ENCODE data around the gene STOX1. TPM values are rescaled to one million over a fixed set of nuclear protein-coding genes. Genes with fewer than 3 reads are reported as not detected.

STOX1 gene, protein sequence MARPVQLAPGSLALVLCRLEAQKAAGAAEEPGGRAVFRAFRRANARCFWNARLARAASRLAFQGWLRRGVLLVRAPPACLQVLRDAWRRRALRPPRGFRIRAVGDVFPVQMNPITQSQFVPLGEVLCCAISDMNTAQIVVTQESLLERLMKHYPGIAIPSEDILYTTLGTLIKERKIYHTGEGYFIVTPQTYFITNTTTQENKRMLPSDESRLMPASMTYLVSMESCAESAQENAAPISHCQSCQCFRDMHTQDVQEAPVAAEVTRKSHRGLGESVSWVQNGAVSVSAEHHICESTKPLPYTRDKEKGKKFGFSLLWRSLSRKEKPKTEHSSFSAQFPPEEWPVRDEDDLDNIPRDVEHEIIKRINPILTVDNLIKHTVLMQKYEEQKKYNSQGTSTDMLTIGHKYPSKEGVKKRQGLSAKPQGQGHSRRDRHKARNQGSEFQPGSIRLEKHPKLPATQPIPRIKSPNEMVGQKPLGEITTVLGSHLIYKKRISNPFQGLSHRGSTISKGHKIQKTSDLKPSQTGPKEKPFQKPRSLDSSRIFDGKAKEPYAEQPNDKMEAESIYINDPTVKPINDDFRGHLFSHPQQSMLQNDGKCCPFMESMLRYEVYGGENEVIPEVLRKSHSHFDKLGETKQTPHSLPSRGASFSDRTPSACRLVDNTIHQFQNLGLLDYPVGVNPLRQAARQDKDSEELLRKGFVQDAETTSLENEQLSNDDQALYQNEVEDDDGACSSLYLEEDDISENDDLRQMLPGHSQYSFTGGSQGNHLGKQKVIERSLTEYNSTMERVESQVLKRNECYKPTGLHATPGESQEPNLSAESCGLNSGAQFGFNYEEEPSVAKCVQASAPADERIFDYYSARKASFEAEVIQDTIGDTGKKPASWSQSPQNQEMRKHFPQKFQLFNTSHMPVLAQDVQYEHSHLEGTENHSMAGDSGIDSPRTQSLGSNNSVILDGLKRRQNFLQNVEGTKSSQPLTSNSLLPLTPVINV
- 0.21 TPM for total RNA-seq (ENCODE audit: unreplicated experiment)
- long read RNA-seq: 0 reads

DNA sequence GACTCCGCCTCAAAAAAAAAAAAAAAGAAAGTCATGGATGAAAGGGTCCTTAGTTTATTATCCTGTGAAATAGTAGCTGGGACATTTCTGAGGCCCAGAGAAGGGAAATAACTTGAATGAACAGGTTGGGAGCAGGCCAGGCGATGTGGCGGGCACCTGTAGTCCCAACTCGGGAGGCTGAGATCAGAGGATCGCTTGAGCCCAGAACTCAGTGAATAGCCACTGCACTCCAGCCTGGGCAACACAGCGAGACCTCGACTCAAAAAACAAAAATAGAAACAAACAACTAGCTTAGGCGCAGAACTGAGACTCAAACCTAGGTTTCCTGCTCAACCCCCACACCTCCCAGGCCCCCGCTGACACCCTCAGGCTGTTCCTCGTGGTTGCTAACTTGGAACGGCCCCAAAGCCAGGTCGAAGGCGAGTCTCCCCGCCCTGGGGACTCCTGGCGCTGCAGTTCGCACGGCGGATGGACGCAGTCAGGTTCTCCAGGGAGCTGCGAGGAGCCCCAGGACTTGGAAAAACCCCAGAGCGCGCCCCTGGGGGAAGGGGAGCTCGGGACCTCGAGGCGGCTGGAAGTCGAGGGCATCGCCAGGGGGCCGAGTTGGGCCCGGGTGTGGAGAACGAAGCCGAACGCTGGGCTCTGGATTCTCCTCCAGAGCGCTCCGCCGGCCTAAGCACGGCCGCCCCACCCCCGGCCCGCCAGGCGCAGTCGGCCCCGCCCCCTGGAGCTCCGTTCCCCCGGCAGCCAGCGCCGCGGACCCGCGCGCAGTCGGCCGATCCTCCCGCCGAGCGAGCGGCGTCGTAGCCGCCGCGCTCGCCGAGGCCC is at the start of gene STOX1:
Gene STOX1, plus strand, starts transcription at position 768 of the 828 bp plus-strand sequence. CDS start 93 bp downstream, outside the sequence.
- H3K9me3 Mint-ChIP-seq (ENCODE audit: unreplicated experiment): no peaks in the 10 kb centered on the region
- peak within 1 kb of the TSS; percentile 87 for H3K4me3 Mint-ChIP-seq (ENCODE audit: unreplicated experiment)
- H3K27me3 Mint-ChIP-seq (ENCODE audit: unreplicated experiment): peaks cover 2% of the 10 kb centered on the region
- peak; percentile 62 for DNase-seq (ENCODE audit: low spot score)
- TF ChIP-seq, protein P1, sequence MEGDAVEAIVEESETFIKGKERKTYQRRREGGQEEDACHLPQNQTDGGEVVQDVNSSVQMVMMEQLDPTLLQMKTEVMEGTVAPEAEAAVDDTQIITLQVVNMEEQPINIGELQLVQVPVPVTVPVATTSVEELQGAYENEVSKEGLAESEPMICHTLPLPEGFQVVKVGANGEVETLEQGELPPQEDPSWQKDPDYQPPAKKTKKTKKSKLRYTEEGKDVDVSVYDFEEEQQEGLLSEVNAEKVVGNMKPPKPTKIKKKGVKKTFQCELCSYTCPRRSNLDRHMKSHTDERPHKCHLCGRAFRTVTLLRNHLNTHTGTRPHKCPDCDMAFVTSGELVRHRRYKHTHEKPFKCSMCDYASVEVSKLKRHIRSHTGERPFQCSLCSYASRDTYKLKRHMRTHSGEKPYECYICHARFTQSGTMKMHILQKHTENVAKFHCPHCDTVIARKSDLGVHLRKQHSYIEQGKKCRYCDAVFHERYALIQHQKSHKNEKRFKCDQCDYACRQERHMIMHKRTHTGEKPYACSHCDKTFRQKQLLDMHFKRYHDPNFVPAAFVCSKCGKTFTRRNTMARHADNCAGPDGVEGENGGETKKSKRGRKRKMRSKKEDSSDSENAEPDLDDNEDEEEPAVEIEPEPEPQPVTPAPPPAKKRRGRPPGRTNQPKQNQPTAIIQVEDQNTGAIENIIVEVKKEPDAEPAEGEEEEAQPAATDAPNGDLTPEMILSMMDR (IDR thresholded peaks at IDR 0.05; ENCODE audit: unreplicated experiment): no peak
- no peak within 1 kb of the TSS for H3K27ac Mint-ChIP-seq (ENCODE audit: unreplicated experiment)
- H3K4me1 Mint-ChIP-seq (ENCODE audit: unreplicated experiment): no peaks in the 10 kb centered on the region
- peaks cover 3% of the 10 kb centered on the region for H3K36me3 Mint-ChIP-seq (ENCODE audit: low read depth, unreplicated experiment)

DNA sequence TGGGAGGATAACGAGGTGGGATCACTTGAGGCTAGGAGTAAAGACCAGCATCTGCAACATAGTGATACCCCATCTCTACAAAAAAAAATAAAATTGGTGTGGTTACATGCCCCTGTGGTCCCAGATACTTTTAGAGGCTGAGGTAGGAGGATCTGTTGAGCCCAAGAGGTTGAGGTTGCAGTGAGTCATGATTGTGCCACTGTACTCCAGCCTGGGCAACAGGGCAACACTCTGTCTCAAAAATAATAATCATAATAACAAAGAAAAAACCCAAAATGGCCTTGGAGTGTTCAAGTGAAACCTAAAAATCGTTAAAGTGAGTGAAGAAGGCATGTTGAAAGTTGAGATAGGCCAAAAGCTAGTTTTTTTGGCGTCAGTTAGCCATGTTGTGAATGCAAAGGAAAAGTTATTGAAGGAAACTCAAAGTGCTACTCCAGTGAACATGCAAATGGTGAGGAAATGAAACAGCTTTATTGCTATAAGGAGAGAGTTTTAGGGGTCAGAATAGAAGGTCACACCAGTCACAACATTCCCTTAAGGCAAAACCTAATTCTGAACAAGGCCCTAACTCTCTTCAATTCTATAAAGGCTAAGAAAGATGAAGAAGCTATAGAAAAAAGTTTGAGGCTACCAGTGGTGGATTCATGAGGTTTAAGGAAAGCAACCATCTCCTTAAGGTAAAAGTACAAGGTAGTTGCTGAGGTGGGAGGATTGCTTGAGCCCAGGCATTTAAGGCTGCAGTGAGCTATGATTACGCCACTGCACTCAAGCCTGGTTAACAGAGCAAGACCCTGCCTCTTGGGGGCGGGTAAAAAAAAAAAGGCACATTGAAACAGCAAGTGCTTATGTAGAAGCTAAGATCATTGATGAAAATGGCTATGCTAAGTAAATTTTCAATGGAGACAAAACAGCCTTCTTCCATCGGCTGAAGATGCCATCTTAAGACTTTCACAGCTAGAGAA is 45.4 kb upstream of the STOX1 start:
- H3K9me3 Mint-ChIP-seq (ENCODE audit: unreplicated experiment): no peaks in the 10 kb centered on the region
- no peaks in the 10 kb centered on the region for H3K4me1 Mint-ChIP-seq (ENCODE audit: unreplicated experiment)
- no peak for DNase-seq (ENCODE audit: low spot score)
- H3K4me3 Mint-ChIP-seq (ENCODE audit: unreplicated experiment): no peak overlapping the region
- no peak overlapping the region for H3K27ac Mint-ChIP-seq (ENCODE audit: unreplicated experiment)
- peaks cover 2% of the 10 kb centered on the region for H3K27me3 Mint-ChIP-seq (ENCODE audit: unreplicated experiment)
- TF ChIP-seq, protein P1 (IDR thresholded peaks at IDR 0.05; ENCODE audit: unreplicated experiment): no peak
- peaks cover 38% of the 10 kb centered on the region for H3K36me3 Mint-ChIP-seq (ENCODE audit: low read depth, unreplicated experiment)

DNA sequence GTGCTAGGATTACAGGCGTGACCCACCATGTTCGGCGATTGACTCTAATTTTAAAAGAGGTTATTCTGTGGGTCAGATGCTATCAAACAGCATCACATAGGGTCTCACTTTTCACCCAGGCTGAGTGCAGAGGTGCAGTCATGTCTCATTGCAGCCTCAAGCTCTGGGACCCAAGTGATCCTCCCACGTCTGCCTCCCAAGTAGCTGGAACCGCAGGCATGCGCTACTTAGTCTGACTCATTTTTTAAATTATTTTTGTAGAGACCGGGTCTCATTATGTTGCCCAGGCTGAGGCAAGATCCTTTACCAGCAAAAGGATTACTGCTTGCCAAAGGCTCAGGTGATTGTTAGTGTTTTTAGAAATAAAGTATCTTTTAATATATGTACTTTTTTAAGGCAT is 42.9 kb upstream of the STOX1 start:
- Mint-ChIP-seq H3K36me3 (ENCODE audit: low read depth, unreplicated experiment) (peaks cover 29% of the 10 kb centered on the region), H3K4me1 (ENCODE audit: unreplicated experiment) (no peaks in the 10 kb centered on the region), H3K27me3 (ENCODE audit: unreplicated experiment) (no peaks in the 10 kb centered on the region), H3K4me3 (ENCODE audit: unreplicated experiment) (no peak overlapping the region), H3K9me3 (ENCODE audit: unreplicated experiment) (no peaks in the 10 kb centered on the region), H3K27ac (ENCODE audit: unreplicated experiment) (no peak overlapping the region)
- TF ChIP-seq, protein P1 (IDR thresholded peaks at IDR 0.05; ENCODE audit: unreplicated experiment): no peak
- no peak for DNase-seq (ENCODE audit: low spot score)

DNA sequence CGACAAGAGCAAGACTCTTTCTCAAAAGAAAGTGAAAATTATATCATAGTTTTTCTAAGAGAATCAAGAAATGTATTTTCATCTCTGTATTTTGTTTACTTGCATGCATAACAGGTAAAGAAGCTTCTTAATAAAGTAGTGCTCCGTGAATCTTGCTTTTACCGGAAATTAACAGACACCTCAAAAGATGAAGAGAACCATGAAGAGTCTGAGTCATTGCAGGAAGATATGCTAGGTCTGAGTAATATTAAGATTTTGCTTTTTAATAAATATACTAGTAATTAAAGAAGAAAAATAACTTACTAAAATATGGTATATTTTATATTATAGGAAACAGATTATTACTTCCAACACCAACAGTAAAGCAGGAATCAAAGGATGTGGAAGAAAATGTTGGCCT is 39.5 kb upstream of the STOX1 start:
- DNase-seq (ENCODE audit: low spot score): no peak
- Mint-ChIP-seq H3K4me3 (ENCODE audit: unreplicated experiment) (no peak overlapping the region), H3K4me1 (ENCODE audit: unreplicated experiment) (no peaks in the 10 kb centered on the region), H3K27me3 (ENCODE audit: unreplicated experiment) (no peaks in the 10 kb centered on the region), H3K27ac (ENCODE audit: unreplicated experiment) (no peak overlapping the region), H3K9me3 (ENCODE audit: unreplicated experiment) (no peaks in the 10 kb centered on the region), H3K36me3 (ENCODE audit: low read depth, unreplicated experiment) (peaks cover 17% of the 10 kb centered on the region)
- TF ChIP-seq, protein P1 (IDR thresholded peaks at IDR 0.05; ENCODE audit: unreplicated experiment): no peak

Data from endothelial cell (in vitro differentiated cells).